HEK293T (cell line): ENCODE data around the gene TES.

Experiments
- ARNT ChIP-seq: fragments of 450-650 bp; IDR thresholded peaks from 2 replicates; pipeline ENCODE4 v1.6.1; 2017; ENCODE audit warnings: mild to moderate bottlenecking
- BHLHE40 ChIP-seq: fragments of 450-650 bp; IDR thresholded peaks from 2 replicates; pipeline ENCODE4 v1.6.1; 2016; ENCODE audit warnings: mild to moderate bottlenecking, moderate library complexity, borderline replicate concordance
- ELF4 ChIP-seq: fragments of 450-650 bp; IDR thresholded peaks from 2 replicates; pipeline ENCODE4 v1.6.1; 2017; ENCODE audit warnings: antibody characterized with exemption
- FOXA1 ChIP-seq: fragments of 450-650 bp; IDR thresholded peaks from 2 replicates; pipeline ENCODE4 v1.6.1; 2016; ENCODE audit warnings: mild to moderate bottlenecking
- FOXK2 ChIP-seq: fragments of 450-650 bp; IDR thresholded peaks from 2 replicates; pipeline ENCODE4 v1.6.1; 2016; ENCODE audit warnings: mild to moderate bottlenecking
- FOXM1 ChIP-seq: fragments of 450-650 bp; IDR thresholded peaks from 2 replicates; pipeline ENCODE4 v1.6.1; 2017; ENCODE audit warnings: mild to moderate bottlenecking, borderline replicate concordance
- HDGF ChIP-seq: fragments of 450-650 bp; IDR thresholded peaks from 2 replicates; pipeline ENCODE4 v1.6.1; 2017; ENCODE audit warnings: antibody characterized with exemption, borderline replicate concordance
- L3MBTL2 ChIP-seq: fragments of 450-650 bp; conservative IDR thresholded peaks from 2 replicates; pipeline ENCODE4 v1.6.1; 2016; ENCODE audit warnings: mild to moderate bottlenecking
- NFRKB ChIP-seq: fragments of 450-650 bp; IDR thresholded peaks from 2 replicates; pipeline ENCODE4 v1.6.1; 2016; ENCODE audit warnings: mild to moderate bottlenecking, moderate library complexity
- SP1 ChIP-seq: fragments of 450-650 bp; IDR thresholded peaks from 2 replicates; pipeline ENCODE4 v1.6.1; 2017
- SUZ12 ChIP-seq: fragments of 450-650 bp; IDR thresholded peaks from 2 replicates; pipeline ENCODE4 v1.6.1; 2016; ENCODE audit warnings: mild to moderate bottlenecking
- TARDBP ChIP-seq: fragments of 450-650 bp; IDR thresholded peaks from 2 replicates; pipeline ENCODE4 v1.6.1; 2016
- ZNF384 ChIP-seq: fragments of 450-650 bp; IDR thresholded peaks from 2 replicates; pipeline ENCODE4 v1.6.1; 2016
- TF ChIP-seq, protein P1 (sequence below): fragments of 450-650 bp; IDR thresholded peaks from 2 replicates; pipeline ENCODE4 v1.6.1; 2016

- no peak for TF ChIP-seq SUZ12
- TF ChIP-seq, protein P1, sequence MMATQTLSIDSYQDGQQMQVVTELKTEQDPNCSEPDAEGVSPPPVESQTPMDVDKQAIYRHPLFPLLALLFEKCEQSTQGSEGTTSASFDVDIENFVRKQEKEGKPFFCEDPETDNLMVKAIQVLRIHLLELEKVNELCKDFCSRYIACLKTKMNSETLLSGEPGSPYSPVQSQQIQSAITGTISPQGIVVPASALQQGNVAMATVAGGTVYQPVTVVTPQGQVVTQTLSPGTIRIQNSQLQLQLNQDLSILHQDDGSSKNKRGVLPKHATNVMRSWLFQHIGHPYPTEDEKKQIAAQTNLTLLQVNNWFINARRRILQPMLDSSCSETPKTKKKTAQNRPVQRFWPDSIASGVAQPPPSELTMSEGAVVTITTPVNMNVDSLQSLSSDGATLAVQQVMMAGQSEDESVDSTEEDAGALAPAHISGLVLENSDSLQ, result no peak
- TF ChIP-seq ZNF384, result no peak
- no peak for TF ChIP-seq ELF4
- TF ChIP-seq FOXA1, result no peak
- TF ChIP-seq FOXK2, result no peak
- TF ChIP-seq BHLHE40, result no peak
- no peak for TF ChIP-seq FOXM1
- no peak for TF ChIP-seq SP1
- no peak for TF ChIP-seq NFRKB
- no peak for TF ChIP-seq ARNT
- no peak for TF ChIP-seq L3MBTL2
- no peak for TF ChIP-seq HDGF
- no peak for TF ChIP-seq TARDBP
Measured at GRCh38 chr7:116240024-116240668, 29.8 kb downstream of the TES start.
